ENCODE data around the gene MCM6. TPM values are rescaled to one million over a fixed set of nuclear protein-coding genes. Genes with fewer than 3 reads are reported as not detected.
"Not testable (repeated sequence)": the region's sequence is repeated elsewhere in the genome, so short reads cannot be mapped to it uniquely, and the experiment has no call there.

The MCM6 gene
- total RNA-seq, 1 experiment from 2014 or later = 96.0 TPM

- peaks cover 10% of the 10 kb centered on the region for H3K9me3 Mint-ChIP-seq (ENCODE audit: unreplicated experiment)
- CTCF ChIA-PET = no interaction called here
- Histone ChIP-seq H3K4me1 (no peaks in the 10 kb centered on the region), H3K4me3 (ENCODE audit: low read depth, low read length) (no peak overlapping the region), H3K9me3 (peaks cover 4% of the 10 kb centered on the region), H3K36me3 (ENCODE audit: control insufficient read depth, insufficient read depth, low read length) (no peaks in the 10 kb centered on the region), H3K27me3 (replicated peaks; ENCODE audit: control insufficient read depth, insufficient read depth, low read length) (no peaks in the 10 kb centered on the region)
- no peak for DNase-seq
- peaks cover under 1% of the 10 kb centered on the region for H3K36me3 Mint-ChIP-seq (ENCODE audit: insufficient read depth, unreplicated experiment)
- BruUV-seq (replicated peaks) = no TSS peak
- H3K27ac Mint-ChIP-seq (ENCODE audit: unreplicated experiment) = no peak overlapping the region
- no peaks in the 10 kb centered on the region for H3K4me1 Mint-ChIP-seq (ENCODE audit: low read depth, unreplicated experiment)
- H3K27me3 Mint-ChIP-seq (ENCODE audit: insufficient read depth, unreplicated experiment) = no peaks in the 10 kb centered on the region
- no peak for TF ChIP-seq CTCF (IDR thresholded peaks at IDR 0.05; ENCODE audit: insufficient read depth in 1 of 2, low read depth in 1 of 2, low read length in 1 of 2, severe bottlenecking in 1 of 2, unreplicated experiment in 1 of 2)
- intact Hi-C loops (cut with micrococcal nuclease; ENCODE audit: unreplicated experiment) = no loop called here
- POLR2A ChIA-PET = interaction anchor here (0.5 kb wide), 1 partner anchor 69 kb away, joined by 3 read pairs; no protein-coding TSS in a partner anchor
- H3K4me3 Mint-ChIP-seq (ENCODE audit: unreplicated experiment) = no peak overlapping the region
Observed at GRCh38 chr2:135893374-135893794, 17.1 kb upstream of the MCM6 start.

GRCh38 chr2:135890835-135891234 lies 14.6 kb upstream of the MCM6 start:
- H3K36me3 Mint-ChIP-seq (ENCODE audit: insufficient read depth, unreplicated experiment) = no peaks in the 10 kb centered on the region
- CTCF ChIA-PET = no interaction called here
- H3K4me3 Mint-ChIP-seq (ENCODE audit: unreplicated experiment) = no peak overlapping the region
- peaks cover 6% of the 10 kb centered on the region for H3K9me3 ChIP-seq
- H3K27ac Mint-ChIP-seq (ENCODE audit: unreplicated experiment) = no peak overlapping the region
- no peaks in the 10 kb centered on the region for H3K27me3 ChIP-seq (replicated peaks; ENCODE audit: control insufficient read depth, insufficient read depth, low read length)
- POLR2A ChIA-PET = no interaction called here
- H3K4me3 ChIP-seq (ENCODE audit: low read depth, low read length) = no peak overlapping the region
- no peaks in the 10 kb centered on the region for H3K36me3 ChIP-seq (ENCODE audit: control insufficient read depth, insufficient read depth, low read length)
- no peaks in the 10 kb centered on the region for H3K4me1 ChIP-seq
- DNase-seq = no peak
- BruUV-seq (replicated peaks) = no TSS peak
- intact Hi-C loops (cut with micrococcal nuclease; ENCODE audit: unreplicated experiment) = no loop called here
- no peak for TF ChIP-seq CTCF (IDR thresholded peaks at IDR 0.05; ENCODE audit: insufficient read depth in 1 of 2, low read depth in 1 of 2, low read length in 1 of 2, severe bottlenecking in 1 of 2, unreplicated experiment in 1 of 2)
- H3K4me1 Mint-ChIP-seq (ENCODE audit: low read depth, unreplicated experiment) = no peaks in the 10 kb centered on the region
- peaks cover 10% of the 10 kb centered on the region for H3K9me3 Mint-ChIP-seq (ENCODE audit: unreplicated experiment)
- H3K27me3 Mint-ChIP-seq (ENCODE audit: insufficient read depth, unreplicated experiment) = no peaks in the 10 kb centered on the region

GRCh38 chr2:135890149-135890548 lies 13.9 kb upstream of the MCM6 start:
- intact Hi-C loops (cut with micrococcal nuclease; ENCODE audit: unreplicated experiment) = no loop called here
- no peaks in the 10 kb centered on the region for H3K27me3 Mint-ChIP-seq (ENCODE audit: insufficient read depth, unreplicated experiment)

GRCh38 chr2:135888587-135888986 lies 12.3 kb upstream of the MCM6 start:
- H3K4me3 ChIP-seq (ENCODE audit: low read depth, low read length); CTCF ChIA-PET; H3K4me1 Mint-ChIP-seq (ENCODE audit: low read depth, unreplicated experiment); H3K9me3 ChIP-seq; H3K36me3 ChIP-seq (ENCODE audit: control insufficient read depth, insufficient read depth, low read length); H3K9me3 Mint-ChIP-seq (ENCODE audit: unreplicated experiment); BruUV-seq (replicated peaks); DNase-seq; H3K4me3 Mint-ChIP-seq (ENCODE audit: unreplicated experiment); H3K4me1 ChIP-seq; H3K27ac Mint-ChIP-seq (ENCODE audit: unreplicated experiment); H3K36me3 Mint-ChIP-seq (ENCODE audit: insufficient read depth, unreplicated experiment); intact Hi-C loops (cut with micrococcal nuclease; ENCODE audit: unreplicated experiment); H3K27me3 ChIP-seq (replicated peaks; ENCODE audit: control insufficient read depth, insufficient read depth, low read length); H3K27me3 Mint-ChIP-seq (ENCODE audit: insufficient read depth, unreplicated experiment); POLR2A ChIA-PET: not testable (repeated sequence)

More at GRCh38 chr2:135890149-135890548, 13.9 kb upstream of the MCM6 start:
- CTCF ChIA-PET = no interaction called here
- Mint-ChIP-seq H3K4me1 (ENCODE audit: low read depth, unreplicated experiment) (no peaks in the 10 kb centered on the region), H3K9me3 (ENCODE audit: unreplicated experiment) (peaks cover 10% of the 10 kb centered on the region), H3K27ac (ENCODE audit: unreplicated experiment) (no peak overlapping the region), H3K4me3 (ENCODE audit: unreplicated experiment) (no peak overlapping the region), H3K36me3 (ENCODE audit: insufficient read depth, unreplicated experiment) (no peaks in the 10 kb centered on the region)
- Histone ChIP-seq H3K27me3 (replicated peaks; ENCODE audit: control insufficient read depth, insufficient read depth, low read length) (no peaks in the 10 kb centered on the region), H3K4me1 (no peaks in the 10 kb centered on the region), H3K4me3 (ENCODE audit: low read depth, low read length) (no peak overlapping the region), H3K9me3 (peaks cover 6% of the 10 kb centered on the region), H3K36me3 (ENCODE audit: control insufficient read depth, insufficient read depth, low read length) (no peaks in the 10 kb centered on the region)
- POLR2A ChIA-PET = no interaction called here
- no peak for DNase-seq
- TF ChIP-seq CTCF (IDR thresholded peaks at IDR 0.05; ENCODE audit: insufficient read depth in 1 of 2, low read depth in 1 of 2, low read length in 1 of 2, severe bottlenecking in 1 of 2, unreplicated experiment in 1 of 2) = no peak
- BruUV-seq (replicated peaks) = no TSS peak
